NCI-H446 treated with DMSO at 0.1 percent for 48 hours (cell line): Measurements from ENCODE around the gene HS3ST5.

Experiments used
- DNase-seq: peaks from one replicate; lab custom pipeline; 2025; lab: John Stamatoyannopoulos, UW

Gene HS3ST5

GRCh38 chr6:114195027-114195365 is 147.8 kb downstream of the HS3ST5 start:
- no peak for DNase-seq

- DNase-seq, result no peak
These were observed 148.3 kb downstream of the HS3ST5 start for GRCh38 chr6:114194362-114195026.

- DNase-seq, result no peak
These were observed 155.3 kb downstream of the HS3ST5 start for GRCh38 chr6:114187563-114187962.

- DNase-seq, result no peak
These were observed 161.2 kb downstream of the HS3ST5 start for GRCh38 chr6:114181664-114182063.

GRCh38 chr6:114179411-114179810 is 163.4 kb downstream of the HS3ST5 start:
- DNase-seq, result no peak

GRCh38 chr6:114176726-114177125 is 166.1 kb downstream of the HS3ST5 start:
- DNase-seq, result no peak

- DNase-seq, result no peak
These were observed 170.1 kb downstream of the HS3ST5 start for GRCh38 chr6:114172576-114173260.

GRCh38 chr6:114171473-114171872 is 171.3 kb downstream of the HS3ST5 start:
- DNase-seq, result no peak

GRCh38 chr6:114170958-114171387 is 171.8 kb downstream of the HS3ST5 start:
- no peak for DNase-seq

GRCh38 chr6:114170372-114170771 is 172.5 kb downstream of the HS3ST5 start:
- DNase-seq, result no peak

- no peak for DNase-seq
These were observed 173.1 kb downstream of the HS3ST5 start for GRCh38 chr6:114169763-114170162.

- DNase-seq, result no peak
These were observed 174.9 kb downstream of the HS3ST5 start for GRCh38 chr6:114167583-114168576.

GRCh38 chr6:114164207-114164606 is 178.6 kb downstream of the HS3ST5 start:
- no peak for DNase-seq

- DNase-seq, result no peak
These were observed 180.0 kb downstream of the HS3ST5 start for GRCh38 chr6:114162691-114163347.

GRCh38 chr6:114160881-114161280 is 181.9 kb downstream of the HS3ST5 start:
- DNase-seq, result no peak

GRCh38 chr6:114159727-114160126 is 183.1 kb downstream of the HS3ST5 start:
- no peak for DNase-seq

GRCh38 chr6:114158838-114159694 is 183.8 kb downstream of the HS3ST5 start:
- DNase-seq, result no peak

GRCh38 chr6:114158411-114158810 is 184.4 kb downstream of the HS3ST5 start:
- DNase-seq, result no peak

- no peak for DNase-seq
These were observed 185.0 kb downstream of the HS3ST5 start for GRCh38 chr6:114157848-114158247.

GRCh38 chr6:114155763-114156162 is 187.1 kb downstream of the HS3ST5 start:
- no peak for DNase-seq

GRCh38 chr6:114154812-114155211 is 188.0 kb downstream of the HS3ST5 start:
- DNase-seq, result no peak
